Mucosa of stomach (tissue), 1 donor: Measurements from ENCODE around the gene MYD88.

ENCODE experiments used
- H3K27me3 ChIP-seq: one replicate; pipeline ENCODE4 v1.7.0; 2013; ENCODE audit warnings: mild to moderate bottlenecking, low read length; ENCODE audit not compliant: control insufficient read depth, insufficient read depth
- H3K36me3 ChIP-seq: one replicate; pipeline ENCODE4 v1.7.0; 2013; ENCODE audit warnings: low read length; ENCODE audit not compliant: control insufficient read depth, insufficient read depth
- H3K4me1 ChIP-seq: one replicate; pipeline ENCODE4 v1.7.0; 2013; ENCODE audit warnings: mild to moderate bottlenecking, low read length; ENCODE audit not compliant: control insufficient read depth, insufficient read depth
- H3K4me3 ChIP-seq: one replicate; pipeline ENCODE4 v1.7.0; 2013; ENCODE audit warnings: low read length
- H3K9ac ChIP-seq: one replicate; pipeline ENCODE4 v1.7.0; 2013; ENCODE audit warnings: mild to moderate bottlenecking, low read length, moderate library complexity
- H3K9me3 ChIP-seq: one replicate; pipeline ENCODE4 v1.7.0; 2013; ENCODE audit warnings: mild to moderate bottlenecking, low read length, moderate library complexity; ENCODE audit not compliant: control insufficient read depth
- donor health status: Pancreatic carcinoma.

MYD88 gene

DNA sequence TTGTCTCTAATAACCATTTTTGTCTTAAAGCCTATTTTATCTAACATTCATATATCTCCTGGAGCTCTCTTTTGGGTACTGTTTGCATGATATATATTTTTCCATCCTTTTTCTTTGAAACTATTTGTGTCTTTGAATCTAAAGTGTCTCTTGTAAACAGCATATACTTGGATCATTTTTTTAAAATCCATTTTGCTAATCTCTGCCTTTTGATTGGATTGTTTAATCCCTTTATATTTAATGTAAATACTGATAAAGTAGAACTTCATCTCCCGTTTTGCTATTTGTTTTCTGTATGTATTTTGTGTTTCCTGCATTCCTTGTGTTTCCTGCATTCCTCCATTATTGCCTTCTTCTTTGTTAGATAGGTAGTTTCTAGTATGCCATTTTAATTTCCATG lies 32.9 kb upstream of the MYD88 start:
- Histone ChIP-seq H3K9me3 (no peaks in the 10 kb centered on the region), H3K27me3 (no peaks in the 10 kb centered on the region), H3K4me1 (no peaks in the 10 kb centered on the region), H3K4me3 (no peak overlapping the region), H3K36me3 (no peaks in the 10 kb centered on the region), H3K9ac (no peak overlapping the region)

GRCh38 chr3:38107911-38108648 lies 30.4 kb upstream of the MYD88 start:
- H3K4me3 ChIP-seq, result no peak overlapping the region
- no peaks in the 10 kb centered on the region for H3K27me3 ChIP-seq
- H3K9me3 ChIP-seq, result no peaks in the 10 kb centered on the region
- H3K36me3 ChIP-seq, result no peaks in the 10 kb centered on the region
- H3K4me1 ChIP-seq, result no peaks in the 10 kb centered on the region
- H3K9ac ChIP-seq, result no peak overlapping the region

DNA sequence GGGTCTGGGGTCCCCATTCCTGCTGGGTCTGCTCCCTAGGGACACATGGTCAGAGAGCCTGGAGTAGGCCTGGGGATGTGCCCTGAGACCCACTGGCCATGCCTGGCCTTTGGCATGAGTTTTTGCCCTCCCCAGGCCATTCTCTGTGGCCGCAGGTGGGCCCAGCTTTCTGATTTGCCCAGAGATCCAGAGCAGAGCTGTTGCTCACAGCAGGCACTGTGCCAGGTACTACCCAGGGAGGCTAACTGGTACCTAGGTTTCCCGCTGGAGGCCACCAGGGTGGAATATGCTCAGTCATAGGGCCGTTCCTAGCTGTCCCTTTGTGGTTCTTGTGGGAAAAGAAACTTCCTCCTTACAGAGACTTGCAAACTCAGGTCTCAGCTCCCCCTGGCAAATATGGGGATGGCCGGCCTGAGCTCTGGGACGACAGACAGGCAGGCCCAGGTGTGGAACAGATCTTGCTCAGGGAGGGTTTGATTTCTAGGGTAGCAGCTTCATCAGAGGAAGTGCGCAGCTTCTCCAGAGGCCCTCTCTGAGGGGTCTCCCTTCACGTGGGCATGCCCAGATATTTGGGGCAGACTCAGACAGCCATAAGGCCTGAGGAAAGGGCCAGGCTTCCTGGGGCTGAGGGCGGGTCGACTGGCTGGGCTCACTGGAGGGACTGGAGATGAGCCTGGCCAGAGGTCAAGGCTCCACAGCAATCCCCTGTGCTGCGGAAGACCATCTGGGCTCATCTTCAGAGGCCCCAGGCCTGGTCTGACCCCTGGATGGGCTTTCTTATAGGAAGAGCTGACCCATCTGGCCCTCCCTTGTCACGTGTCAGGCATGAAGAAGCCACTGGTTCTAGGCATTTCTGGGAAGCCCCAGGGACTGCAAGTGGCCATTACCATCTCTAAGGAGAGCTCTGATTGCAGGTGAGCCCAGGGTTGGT lies 29.5 kb upstream of the MYD88 start:
- Histone ChIP-seq H3K36me3 (no peaks in the 10 kb centered on the region), H3K4me3 (no peak overlapping the region), H3K27me3 (no peaks in the 10 kb centered on the region), H3K9me3 (no peaks in the 10 kb centered on the region), H3K4me1 (no peaks in the 10 kb centered on the region), H3K9ac (no peak overlapping the region)

GRCh38 chr3:38109580-38110313 lies 28.7 kb upstream of the MYD88 start:
- no peaks in the 10 kb centered on the region for H3K27me3 ChIP-seq
- H3K4me3 ChIP-seq, result no peak overlapping the region
- H3K9ac ChIP-seq, result no peak overlapping the region

DNA sequence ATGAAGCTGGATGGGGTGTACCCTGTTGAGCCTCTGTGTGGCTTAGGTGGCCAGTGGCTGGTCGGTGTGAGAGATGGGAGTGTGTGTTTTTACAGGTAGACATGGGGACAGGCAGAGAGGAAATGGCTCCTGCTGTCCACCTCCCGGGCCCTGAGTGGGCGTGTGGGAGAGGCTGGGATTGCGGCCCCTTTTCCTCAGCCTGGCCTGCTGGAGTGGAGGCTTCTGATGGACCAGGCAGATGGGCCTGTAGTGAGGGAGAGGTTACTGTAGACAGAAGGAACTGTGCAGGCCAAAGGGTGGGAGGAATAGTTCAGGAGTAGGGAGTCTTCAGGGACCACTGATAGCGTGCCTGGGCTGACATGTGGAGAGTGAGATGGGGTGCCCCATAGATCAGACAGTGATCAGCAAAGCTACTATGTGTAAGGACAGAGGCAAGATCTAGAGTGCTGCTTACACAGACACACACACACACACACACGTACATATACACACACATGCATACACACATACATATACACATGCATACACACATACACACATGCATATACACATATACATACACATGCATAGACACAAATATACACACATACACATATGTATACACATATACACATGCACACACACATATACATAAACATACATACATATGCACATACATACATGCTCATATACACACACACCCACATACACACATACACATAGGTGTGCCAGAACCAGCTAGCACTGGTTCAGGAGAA lies 28.0 kb upstream of the MYD88 start:
- no peaks in the 10 kb centered on the region for H3K27me3 ChIP-seq
- H3K9me3 ChIP-seq, result no peaks in the 10 kb centered on the region
- H3K4me1 ChIP-seq, result no peaks in the 10 kb centered on the region
- H3K36me3 ChIP-seq, result no peaks in the 10 kb centered on the region
- H3K4me3 ChIP-seq, result no peak overlapping the region
- no peak overlapping the region for H3K9ac ChIP-seq

More at GRCh38 chr3:38109580-38110313, 28.7 kb upstream of the MYD88 start:
- Histone ChIP-seq H3K4me1 (no peaks in the 10 kb centered on the region), H3K9me3 (no peaks in the 10 kb centered on the region), H3K36me3 (no peaks in the 10 kb centered on the region)

DNA sequence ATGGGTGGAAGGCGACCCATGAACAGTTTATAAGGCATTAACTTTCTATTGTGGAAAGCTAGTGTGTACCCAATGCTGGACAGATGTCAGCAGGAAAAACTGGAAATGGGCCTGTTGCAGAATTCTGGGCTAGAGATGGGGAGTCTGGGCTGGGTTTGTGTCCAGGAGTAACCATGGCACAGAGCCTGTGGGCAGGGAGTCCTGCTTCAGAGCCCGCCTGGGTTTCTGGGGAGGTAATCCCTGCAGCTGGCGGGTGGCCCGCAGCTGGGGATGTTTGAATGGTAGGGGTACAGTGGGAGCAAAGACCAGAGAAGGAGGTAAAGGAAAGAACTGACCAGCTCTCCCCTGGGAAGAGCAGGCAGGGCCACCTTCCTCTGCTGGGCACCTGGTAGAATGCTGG lies 27.3 kb upstream of the MYD88 start:
- Histone ChIP-seq H3K4me1 (no peaks in the 10 kb centered on the region), H3K9ac (no peak overlapping the region), H3K27me3 (no peaks in the 10 kb centered on the region), H3K4me3 (no peak overlapping the region), H3K9me3 (no peaks in the 10 kb centered on the region), H3K36me3 (no peaks in the 10 kb centered on the region)

DNA sequence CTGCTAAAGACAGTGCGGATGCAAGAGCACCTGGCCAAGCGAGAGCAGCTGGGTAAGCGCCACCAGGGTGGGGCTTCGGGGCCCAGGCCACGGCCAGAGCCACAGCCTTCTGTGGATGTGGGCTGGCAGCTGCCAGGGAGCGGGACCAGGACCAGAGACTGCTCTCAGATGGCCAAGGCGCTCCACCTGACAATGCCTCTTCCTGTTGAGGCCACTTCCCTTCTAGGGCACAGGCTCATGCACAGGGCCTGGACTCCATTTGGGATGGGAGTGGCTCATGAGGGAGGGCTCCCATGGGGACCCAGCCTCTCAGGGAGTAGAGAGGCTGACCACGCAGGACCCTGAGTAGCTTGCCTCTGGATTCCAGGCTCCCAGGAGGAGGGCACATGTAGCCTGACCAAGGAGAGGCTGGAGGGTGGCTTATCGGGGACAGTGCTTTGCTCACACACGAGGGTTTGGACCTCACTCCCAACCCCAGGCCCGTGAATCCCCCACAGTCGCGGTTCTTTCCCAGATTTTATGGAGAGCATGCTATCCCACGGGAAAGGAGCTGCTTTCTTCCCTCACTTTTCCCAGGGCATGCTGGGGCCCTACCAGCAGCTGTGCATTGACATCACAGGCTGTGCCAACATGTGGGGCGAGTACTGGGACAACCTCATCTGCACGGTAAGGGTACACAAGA lies 26.6 kb upstream of the MYD88 start:
- Histone ChIP-seq H3K27me3 (no peaks in the 10 kb centered on the region), H3K9me3 (no peaks in the 10 kb centered on the region)

DNA sequence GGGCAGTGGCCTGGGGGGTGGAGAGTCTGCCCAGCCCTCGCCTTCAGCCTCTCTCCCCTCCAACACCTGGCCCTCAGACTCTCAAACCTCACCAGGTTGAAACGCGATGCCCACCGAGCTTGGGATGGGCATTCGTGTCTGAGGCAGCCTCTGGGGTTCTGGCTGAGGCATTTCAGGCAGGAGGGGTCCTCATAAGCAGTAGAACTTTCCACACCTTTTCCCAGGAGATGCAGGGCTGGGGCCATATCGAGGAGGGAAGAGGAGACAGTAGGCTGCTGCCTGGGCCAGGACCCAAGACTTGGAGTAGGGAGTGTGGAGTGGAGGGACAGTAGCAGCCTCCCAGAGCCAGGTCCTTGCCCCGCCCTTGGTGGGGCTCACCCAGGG lies 26.1 kb upstream of the MYD88 start:
- peaks cover 5% of the 10 kb centered on the region for H3K4me1 ChIP-seq
- H3K4me3 ChIP-seq, result no peak overlapping the region
- H3K9ac ChIP-seq, result no peak overlapping the region
- no peaks in the 10 kb centered on the region for H3K9me3 ChIP-seq
- no peaks in the 10 kb centered on the region for H3K36me3 ChIP-seq
- H3K27me3 ChIP-seq, result no peaks in the 10 kb centered on the region

More for the DNA sequence above, 26.6 kb upstream of the MYD88 start:
- H3K36me3 ChIP-seq, result no peaks in the 10 kb centered on the region
- no peak overlapping the region for H3K4me3 ChIP-seq
- no peak overlapping the region for H3K9ac ChIP-seq
- H3K4me1 ChIP-seq, result peaks cover 5% of the 10 kb centered on the region

DNA sequence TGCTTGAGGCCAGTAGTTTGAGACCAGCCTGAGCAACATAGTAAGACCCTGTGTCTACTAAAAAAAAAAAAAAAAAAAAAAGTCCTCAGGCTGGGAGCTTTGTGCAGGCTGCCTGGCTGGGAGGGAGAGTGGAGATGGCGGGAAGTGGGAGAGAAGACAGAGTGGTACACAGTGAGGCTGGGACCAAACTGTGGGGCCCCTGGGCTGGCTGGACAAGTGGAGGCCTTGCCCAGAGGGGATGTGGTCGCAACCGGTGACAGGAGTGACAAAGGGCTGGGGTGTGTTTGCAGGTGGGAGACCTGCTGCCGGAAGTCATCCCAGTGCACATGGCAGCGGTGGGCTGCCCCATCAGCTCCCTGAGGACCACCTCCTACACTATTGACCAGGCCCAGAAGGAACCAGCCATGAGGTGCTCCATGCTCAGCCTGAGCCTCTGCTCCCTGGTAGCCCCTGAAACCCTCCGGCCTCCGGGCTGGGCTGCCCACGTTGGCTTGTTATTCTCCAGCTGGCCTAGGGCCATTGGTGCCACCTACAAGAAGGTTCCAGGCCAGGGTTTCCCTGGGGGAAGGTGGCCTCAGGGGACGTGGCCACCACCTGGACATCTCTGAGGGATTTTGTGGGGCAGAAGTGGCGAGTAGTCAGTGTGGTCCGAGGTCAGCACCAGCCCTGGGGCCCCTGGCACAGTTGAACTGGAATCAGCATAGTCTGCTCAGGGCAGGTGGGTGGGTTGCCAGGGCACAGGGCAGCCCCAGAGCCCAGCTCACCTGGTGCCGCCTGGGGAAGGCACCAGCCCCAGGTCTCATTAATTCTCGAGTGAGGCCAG lies 24.2 kb upstream of the MYD88 start:
- H3K9ac ChIP-seq, result no peak overlapping the region
- H3K4me1 ChIP-seq, result peaks cover 5% of the 10 kb centered on the region
- no peaks in the 10 kb centered on the region for H3K9me3 ChIP-seq
- H3K36me3 ChIP-seq, result no peaks in the 10 kb centered on the region
- H3K4me3 ChIP-seq, result no peak overlapping the region
- H3K27me3 ChIP-seq, result no peaks in the 10 kb centered on the region

- no peak overlapping the region for H3K9ac ChIP-seq
These were observed 23.4 kb upstream of the MYD88 start for GRCh38 chr3:38114875-38115644.

More at GRCh38 chr3:38114875-38115644, 23.4 kb upstream of the MYD88 start:
- no peaks in the 10 kb centered on the region for H3K9me3 ChIP-seq
- H3K4me3 ChIP-seq, result no peak overlapping the region
- no peaks in the 10 kb centered on the region for H3K27me3 ChIP-seq
- H3K4me1 ChIP-seq, result peaks cover 5% of the 10 kb centered on the region
- H3K36me3 ChIP-seq, result no peaks in the 10 kb centered on the region
